DLD1 (cell line): Measurements from ENCODE around the gene SNX12.

Experiments used
- in situ Hi-C: cut with HindIII; loops from 2 replicates; pipeline ENCODE4 v1.10.0; 2017; ENCODE audit warnings: low sequenced_read_pairs

The SNX12 gene

DNA sequence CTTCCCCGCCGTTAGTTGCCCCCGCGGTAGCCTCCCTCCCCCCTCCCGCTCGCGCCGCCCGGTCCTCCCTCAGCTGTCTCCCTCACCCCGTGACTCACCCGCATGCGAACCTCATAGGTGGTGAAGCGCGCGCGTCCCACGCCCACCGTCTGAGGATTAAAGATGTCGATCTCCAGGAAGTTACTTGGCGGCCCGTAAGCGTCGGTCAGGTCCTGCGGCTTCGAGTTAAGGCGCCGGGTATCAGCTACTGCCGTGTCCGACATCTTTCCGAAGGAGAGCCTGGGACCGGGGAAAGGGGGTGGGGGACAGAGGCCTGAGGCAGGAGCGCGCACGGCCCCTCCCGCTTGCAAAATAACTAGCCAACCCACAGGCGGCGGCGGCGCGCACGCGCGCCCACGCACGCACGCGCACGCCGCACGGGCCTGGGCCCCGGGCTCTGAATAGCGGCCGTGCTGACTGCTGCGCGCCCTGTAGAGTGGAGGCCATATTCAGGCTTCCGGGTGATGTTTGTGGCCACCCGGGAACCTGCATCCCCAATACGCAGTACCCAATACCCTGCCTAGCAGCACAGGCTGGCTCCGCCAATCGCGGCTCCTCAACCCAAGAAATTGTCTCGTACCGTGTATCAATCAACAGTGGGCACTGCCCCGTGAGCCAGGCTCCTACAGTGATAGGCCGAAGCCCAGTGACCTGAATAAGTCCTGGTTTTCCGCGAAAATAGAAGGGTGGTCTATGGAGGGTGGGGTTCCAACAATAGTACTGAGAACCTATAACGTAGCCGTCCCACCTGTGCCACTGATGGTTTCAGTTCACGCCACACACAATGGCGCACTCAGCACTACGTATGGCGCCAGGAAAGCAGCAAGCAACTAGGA is at the start of gene SNX12:
Gene SNX12, minus strand, starts transcription at position 291 of the 875 bp plus-strand sequence. Its CDS starts 28 bp downstream, at position 263.
- in situ Hi-C loops: no loop called here

DNA sequence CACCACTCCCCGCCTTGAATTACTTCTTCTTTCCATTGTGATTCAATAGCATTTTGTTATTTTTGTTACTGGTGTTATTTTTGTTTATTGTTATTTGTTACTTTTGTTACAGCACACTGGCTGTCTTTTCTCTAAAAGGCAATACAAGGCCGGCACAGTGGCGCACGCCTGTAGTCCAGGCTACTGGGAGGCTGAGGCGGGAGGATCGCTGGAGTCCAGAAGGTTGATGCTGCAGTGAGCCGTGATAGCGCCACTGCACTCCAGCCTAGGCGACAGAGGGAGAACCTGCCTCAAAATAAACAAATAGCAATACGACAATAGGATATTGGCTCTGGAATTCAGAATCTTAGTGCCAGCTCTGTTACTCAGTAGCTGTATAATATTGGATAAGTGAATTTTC is 49.2 kb upstream of the SNX12 start:
- in situ Hi-C loops: no loop called here

DNA sequence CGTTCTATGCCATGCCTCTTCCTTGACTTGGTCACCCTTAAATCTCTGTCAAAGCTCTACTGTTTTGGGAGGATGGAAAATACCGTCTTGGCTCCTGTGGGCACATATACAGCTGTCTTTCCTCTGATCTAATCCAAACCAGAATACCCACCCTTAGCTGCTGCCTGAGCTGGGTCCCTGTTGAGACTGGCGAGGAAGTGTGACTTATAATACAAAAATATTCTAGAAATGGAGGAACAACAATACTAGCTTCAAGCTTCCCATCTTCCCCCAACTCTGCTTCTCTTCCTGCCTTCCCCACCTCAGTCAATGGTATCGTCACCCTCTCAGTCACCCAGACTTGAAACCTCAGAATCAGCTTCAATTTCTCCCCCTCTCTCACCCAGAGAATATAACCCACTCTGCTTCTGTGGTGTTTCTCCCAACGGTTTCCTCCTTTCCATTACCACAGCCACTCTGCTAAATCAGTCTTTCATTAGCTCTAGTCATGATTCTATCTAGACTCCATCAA is 43.8 kb upstream of the SNX12 start:
- in situ Hi-C loops: no loop called here

GRCh38 chrX:71111141-71111843 is 43.2 kb upstream of the SNX12 start, which contains the start of gene IL2RG:
TSS of gene IL2RG (minus strand) at chrX:71111577. CDS start at chrX:71111539, 38 bp downstream.
- in situ Hi-C loops: no loop called here

- in situ Hi-C loops: no loop called here
Observed at GRCh38 chrX:71109051-71109450, 40.9 kb upstream of the SNX12 start.

DNA sequence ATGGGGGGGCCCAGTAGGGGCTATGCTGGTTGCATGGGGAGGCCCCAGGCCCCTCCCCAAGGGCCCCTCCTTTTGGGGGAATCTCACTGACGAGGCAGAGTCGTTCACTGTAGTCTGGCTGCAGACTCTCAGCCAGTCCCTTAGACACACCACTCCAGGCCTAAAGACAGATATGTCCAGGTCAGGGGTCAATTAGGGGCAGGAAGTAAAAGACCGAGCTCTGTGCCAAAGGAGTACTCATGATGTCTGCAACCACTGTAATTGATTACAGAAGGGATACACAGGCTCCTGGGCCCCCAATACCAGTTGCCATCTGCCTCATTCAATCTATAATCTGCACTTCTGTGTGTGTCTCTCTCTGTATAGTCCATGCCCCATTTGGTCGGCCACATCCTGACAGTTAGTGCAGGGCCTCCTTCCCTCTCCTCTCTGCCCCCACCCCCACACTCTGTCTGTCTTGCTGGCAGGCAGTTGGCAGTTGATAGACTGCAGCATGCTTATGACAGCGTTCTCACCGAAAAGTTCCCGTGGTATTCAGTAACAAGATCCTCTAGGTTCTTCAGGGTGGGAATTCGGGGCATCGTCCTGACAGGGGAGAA is 39.7 kb upstream of the SNX12 start:
- in situ Hi-C loops: no loop called here

DNA sequence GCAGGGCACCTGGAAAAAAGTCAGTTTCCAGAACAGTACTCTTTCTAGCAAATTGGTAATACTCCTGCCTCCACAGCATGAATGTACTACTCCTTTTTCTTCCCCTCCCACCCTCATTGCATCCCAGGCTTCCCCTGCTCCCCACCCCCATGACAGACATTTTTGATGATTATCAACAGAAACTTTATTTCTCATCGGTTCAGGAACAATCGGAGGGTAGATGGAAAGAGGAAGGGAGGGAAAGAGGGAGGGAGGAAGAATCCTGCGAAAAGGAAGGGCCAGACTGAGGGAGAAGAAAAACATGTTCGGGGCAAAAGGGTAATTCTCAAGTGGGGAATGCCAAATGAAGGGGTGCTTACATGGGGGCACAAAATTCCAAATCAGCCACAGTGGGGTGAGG is 39.1 kb upstream of the SNX12 start:
- in situ Hi-C loops: no loop called here

DNA sequence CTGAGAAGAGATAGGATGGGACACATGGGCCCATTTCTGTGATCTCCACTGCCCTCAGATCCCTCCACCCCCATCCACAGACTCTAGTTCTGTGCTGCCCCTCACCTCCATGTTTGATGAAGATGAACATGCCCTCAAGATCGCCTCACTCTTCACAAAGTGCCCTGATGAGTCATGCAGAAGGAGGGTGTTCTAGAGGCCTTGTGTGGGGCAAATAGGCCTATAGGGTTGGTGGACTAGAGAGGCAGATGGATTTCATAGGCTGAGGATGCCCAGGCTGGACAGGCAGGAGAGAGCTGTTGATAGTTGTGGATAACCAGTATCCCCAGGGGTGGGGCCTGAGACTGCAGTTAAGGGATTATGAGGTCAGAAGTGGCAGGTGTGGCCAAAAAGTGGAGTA is 38.3 kb upstream of the SNX12 start, which contains the start of gene CXorf65:
Gene CXorf65, minus strand, starts transcription at position 314 of the 400 bp plus-strand sequence. Its CDS starts 184 bp downstream, at position 130.
- in situ Hi-C loops: no loop called here

GRCh38 chrX:71105628-71106027 is 37.5 kb upstream of the SNX12 start:
- in situ Hi-C loops: no loop called here

DNA sequence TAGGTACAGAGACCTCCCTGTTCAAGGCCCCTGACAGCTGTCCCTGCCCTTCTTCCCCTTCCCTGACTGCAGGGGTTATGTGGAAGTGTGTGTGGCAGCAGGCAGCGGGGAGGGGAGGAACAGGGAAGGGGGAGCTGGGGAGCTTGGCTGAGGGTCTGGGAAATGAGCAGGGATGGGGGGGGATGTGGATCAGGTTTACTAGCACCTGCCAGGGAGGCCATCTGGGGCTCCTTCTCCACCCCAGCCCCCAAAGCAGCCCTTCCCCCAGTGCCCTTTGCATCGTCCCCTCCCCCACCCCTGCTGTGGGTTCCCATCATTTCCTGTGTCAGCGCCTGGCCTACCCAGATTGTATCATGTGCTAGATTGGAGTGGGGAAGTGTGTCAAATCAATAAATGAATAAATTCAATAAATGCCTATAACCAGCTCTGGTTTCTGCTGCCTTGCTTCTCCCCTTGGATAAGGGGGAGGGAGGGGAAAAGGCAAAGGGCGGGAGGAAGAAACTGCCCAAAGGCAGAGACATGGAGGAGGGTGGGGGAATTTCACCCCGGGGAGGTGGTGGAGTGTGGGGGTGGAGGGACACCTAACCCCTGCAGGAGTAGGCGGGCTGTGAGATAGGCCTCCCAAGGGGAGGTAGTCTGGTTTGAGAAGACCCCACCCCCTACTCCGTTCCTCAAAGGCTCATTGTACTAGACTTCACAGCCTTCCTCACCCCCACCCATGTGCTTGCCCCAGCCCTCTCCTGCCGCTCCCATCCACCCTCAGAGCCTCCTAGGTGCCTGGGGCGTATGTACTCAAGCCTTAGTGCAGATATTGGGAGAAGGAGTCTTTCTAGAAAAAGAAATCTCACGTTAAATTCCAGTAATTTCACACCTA is 35.2 kb upstream of the SNX12 start:
- in situ Hi-C loops: no loop called here

DNA sequence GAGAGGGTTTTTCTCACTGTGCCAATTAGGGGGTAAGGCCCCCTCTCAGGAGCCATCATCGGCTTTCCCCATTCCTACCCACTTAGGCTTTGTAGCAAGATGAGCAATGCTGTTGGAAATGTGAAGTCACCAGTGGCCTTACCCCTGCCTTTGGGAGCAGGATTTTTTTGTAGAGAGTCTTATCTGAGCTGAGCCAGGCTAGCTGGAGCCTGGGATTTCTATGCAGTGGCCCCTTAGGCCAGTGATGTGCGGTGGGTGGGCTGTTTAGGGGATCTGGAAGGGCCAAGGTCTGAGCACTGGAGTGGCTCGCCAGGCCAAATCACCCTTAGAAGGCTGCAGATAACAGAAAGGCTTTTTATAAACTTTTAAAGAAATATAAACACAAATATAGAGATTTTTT is 34.2 kb upstream of the SNX12 start:
- in situ Hi-C loops: no loop called here

DNA sequence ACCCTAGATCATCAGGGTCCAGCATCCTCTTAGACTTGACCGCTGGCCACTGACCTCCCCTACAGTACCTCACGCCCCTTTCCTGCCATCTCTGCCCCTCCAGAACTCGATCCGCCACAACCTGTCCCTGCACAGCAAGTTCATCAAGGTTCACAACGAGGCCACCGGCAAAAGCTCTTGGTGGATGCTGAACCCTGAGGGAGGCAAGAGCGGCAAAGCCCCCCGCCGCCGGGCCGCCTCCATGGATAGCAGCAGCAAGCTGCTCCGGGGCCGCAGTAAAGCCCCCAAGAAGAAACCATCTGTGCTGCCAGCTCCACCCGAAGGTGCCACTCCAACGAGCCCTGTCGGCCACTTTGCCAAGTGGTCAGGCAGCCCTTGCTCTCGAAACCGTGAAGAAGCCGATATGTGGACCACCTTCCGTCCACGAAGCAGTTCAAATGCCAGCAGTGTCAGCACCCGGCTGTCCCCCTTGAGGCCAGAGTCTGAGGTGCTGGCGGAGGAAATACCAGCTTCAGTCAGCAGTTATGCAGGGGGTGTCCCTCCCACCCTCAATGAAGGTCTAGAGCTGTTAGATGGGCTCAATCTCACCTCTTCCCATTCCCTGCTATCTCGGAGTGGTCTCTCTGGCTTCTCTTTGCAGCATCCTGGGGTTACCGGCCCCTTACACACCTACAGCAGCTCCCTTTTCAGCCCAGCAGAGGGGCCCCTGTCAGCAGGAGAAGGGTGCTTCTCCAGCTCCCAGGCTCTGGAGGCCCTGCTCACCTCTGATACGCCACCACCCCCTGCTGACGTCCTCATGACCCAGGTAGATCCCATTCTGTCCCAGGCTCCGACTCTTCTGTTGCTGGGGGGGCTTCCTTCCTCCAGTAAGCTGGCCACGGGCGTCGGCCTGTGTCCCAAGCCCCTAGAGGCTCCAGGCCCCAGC is 32.7 kb upstream of the SNX12 start:
- in situ Hi-C loops: no loop called here

DNA sequence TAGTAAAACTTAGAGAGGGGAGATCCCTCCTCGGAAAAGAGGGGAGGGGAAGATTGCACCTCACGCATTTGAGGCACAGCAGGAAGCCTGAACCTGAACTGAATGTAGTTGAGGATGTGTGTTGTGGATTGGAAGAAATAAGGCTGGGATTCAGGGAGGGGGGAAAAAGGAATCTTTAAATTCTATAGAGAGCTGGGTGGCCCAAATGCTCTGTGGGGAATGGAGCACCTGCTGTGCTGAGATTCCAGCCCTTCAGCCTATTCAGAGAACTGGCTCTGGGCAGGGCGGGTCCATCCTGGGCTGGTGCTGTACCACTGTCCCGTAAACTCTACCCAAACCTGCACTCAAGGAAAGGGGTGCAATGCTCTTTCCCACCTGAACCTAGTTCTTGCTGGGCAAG is 31.6 kb upstream of the SNX12 start:
- in situ Hi-C loops: no loop called here

GRCh38 chrX:71098951-71099506 is 30.9 kb upstream of the SNX12 start:
- in situ Hi-C loops: no loop called here

GRCh38 chrX:71098302-71098701 is 30.2 kb upstream of the SNX12 start:
- in situ Hi-C loops: no loop called here

DNA sequence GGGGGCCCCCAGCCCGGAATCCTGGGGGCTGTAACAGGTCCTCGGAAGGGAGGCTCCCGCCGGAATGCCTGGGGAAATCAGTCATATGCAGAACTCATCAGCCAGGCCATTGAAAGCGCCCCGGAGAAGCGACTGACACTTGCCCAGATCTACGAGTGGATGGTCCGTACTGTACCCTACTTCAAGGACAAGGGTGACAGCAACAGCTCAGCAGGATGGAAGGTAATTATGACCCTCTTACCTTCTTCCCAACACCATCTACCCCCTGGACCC is 28.6 kb upstream of the SNX12 start:
- in situ Hi-C loops: no loop called here

GRCh38 chrX:71095981-71096759 is 28.0 kb upstream of the SNX12 start:
- in situ Hi-C loops: no loop called here

- in situ Hi-C loops: no loop called here
Observed at GRCh38 chrX:71095555-71095980, 27.4 kb upstream of the SNX12 start, which contains the start of gene FOXO4. TSS of gene FOXO4 (plus strand) at chrX:71095851. CDS start at chrX:71096529, 678 bp downstream.
